CD14-positive monocyte (primary cell): ENCODE measurements around the gene MACROD2. TPM values are rescaled to one million over a fixed set of nuclear protein-coding genes. Genes with fewer than 3 reads are reported as not detected.

Experiments used
- DNase-seq, 3 donors: peaks; one replicate each; pipeline ENCODE4 v3.0.0-alpha.2; 2011 to 2022
- H2AFZ ChIP-seq: 2 replicates; pipeline ENCODE4 v1.6.0; 2012; ENCODE audit warnings: mild to moderate bottlenecking, low read depth, low read length, inconsistent platforms; ENCODE audit not compliant: insufficient read depth, poor library complexity, severe bottlenecking
- H3K27ac ChIP-seq, 2 donors: 1 replicate in 1 of 2; 2 replicates in 1 of 2; pipeline ENCODE4 v1.5.1; 2012 to 2013; ENCODE audit warnings: low read length in 2 of 2, control low read depth in 1 of 2, inconsistent platforms in 1 of 2, low read depth in 1 of 2, mild to moderate bottlenecking in 1 of 2
- H3K27me3 ChIP-seq, 2 donors: one replicate each; pipeline versions ENCODE4 v1.6.0 to v1.6.1; 2011 to 2013; ENCODE audit warnings: low read length in 2 of 2; ENCODE audit not compliant: control insufficient read depth in 2 of 2, insufficient read depth in 2 of 2
- H3K36me3 ChIP-seq, 2 donors: replicated peaks in 1 of 2; 1 replicate in 1 of 2; 2 replicates in 1 of 2; pipeline versions ENCODE4 v1.5.1 to v1.6.1; 2012 to 2013; ENCODE audit warnings: low read length in 2 of 2, control low read depth in 1 of 2, inconsistent platforms in 1 of 2, mild to moderate bottlenecking in 1 of 2; ENCODE audit not compliant: insufficient read depth in 2 of 2, control insufficient read depth in 1 of 2
- H3K4me1 ChIP-seq, 2 donors: 1 replicate in 1 of 2; 2 replicates in 1 of 2; pipeline versions ENCODE4 v1.5.1 to v1.6.1; 2012 to 2013; ENCODE audit warnings: low read length in 2 of 2, control low read depth in 1 of 2, inconsistent platforms in 1 of 2, mild to moderate bottlenecking in 1 of 2, moderate library complexity in 1 of 2; ENCODE audit not compliant: insufficient read depth in 2 of 2, control insufficient read depth in 1 of 2
- H3K4me2 ChIP-seq: replicated peaks from 2 replicates; pipeline ENCODE3; 2012; ENCODE audit warnings: low read length, moderate library complexity, mild to moderate bottlenecking; ENCODE audit not compliant: poor library complexity, severe bottlenecking; ENCODE audit errors: extremely low read depth
- H3K4me3 ChIP-seq, 3 experiments: fragments of 200-600 bp in 1 of 3; sonication (generic) in 1 of 3; replicated peaks in 1 of 3; 1 replicate in 2 of 3; 2 replicates in 1 of 3; pipeline ENCODE4 v1.5.1; 2011 to 2013; ENCODE audit warnings: low read length in 3 of 3, mild to moderate bottlenecking in 3 of 3, control low read depth in 2 of 3, low read depth in 2 of 3, inconsistent platforms in 1 of 3, moderate library complexity in 1 of 3
- H3K79me2 ChIP-seq: 2 replicates; pipeline ENCODE4 v1.6.0; 2012; ENCODE audit warnings: mild to moderate bottlenecking, control low read depth, inconsistent platforms, low read length, moderate library complexity; ENCODE audit not compliant: insufficient read depth
- H3K9ac ChIP-seq: 2 replicates; pipeline ENCODE4 v1.6.0; 2017; ENCODE audit warnings: low read length, mild to moderate bottlenecking; ENCODE audit not compliant: insufficient read depth, poor library complexity, severe bottlenecking
- H3K9me3 ChIP-seq, 2 donors: replicated peaks in 1 of 2; 1 replicate in 1 of 2; 2 replicates in 1 of 2; pipeline versions ENCODE4 v1.5.1 to v1.6.1; 2012 to 2013; ENCODE audit warnings: low read length in 2 of 2, control low read depth in 1 of 2; ENCODE audit not compliant: control insufficient read depth in 1 of 2, insufficient read depth in 1 of 2
- H4K20me1 ChIP-seq: 2 replicates; pipeline ENCODE4 v1.6.0; 2012; ENCODE audit warnings: mild to moderate bottlenecking, low read length, control low read depth, moderate library complexity; ENCODE audit not compliant: insufficient read depth
- H3K27ac Mint-ChIP-seq, 7 donors: one replicate each; pipeline ENCODE4 v1.8.0; 2020; ENCODE audit warnings: mild to moderate bottlenecking in 7 of 7, mixed read lengths in 7 of 7, moderate library complexity in 6 of 7, inconsistent platforms in 2 of 7
- H3K27me3 Mint-ChIP-seq, 3 donors: one replicate each; pipeline ENCODE4 v1.8.0; 2021 to 2022; ENCODE audit warnings: low read depth in 3 of 3, mild to moderate bottlenecking in 3 of 3, mixed read lengths in 3 of 3, moderate library complexity in 3 of 3, inconsistent platforms in 1 of 3
- H3K36me3 Mint-ChIP-seq, 2 donors: one replicate each; pipeline ENCODE4 v1.8.0; 2020; ENCODE audit warnings: mixed read lengths in 2 of 2, inconsistent platforms in 1 of 2, mild to moderate bottlenecking in 1 of 2
- H3K4me1 Mint-ChIP-seq: one replicate; pipeline ENCODE4 v1.8.0; 2020; ENCODE audit warnings: mild to moderate bottlenecking, mixed read lengths
- H3K4me3 Mint-ChIP-seq, 2 donors: one replicate each; pipeline ENCODE4 v1.8.0; 2020; ENCODE audit warnings: mild to moderate bottlenecking in 2 of 2, mixed read lengths in 2 of 2, moderate library complexity in 1 of 2
- H3K9me3 Mint-ChIP-seq, 7 donors: one replicate each; pipeline ENCODE4 v1.8.0; 2020 to 2022; ENCODE audit warnings: mixed read lengths in 7 of 7, mild to moderate bottlenecking in 6 of 7, moderate library complexity in 6 of 7, inconsistent platforms in 2 of 7
- CTCF ChIP-seq: fragments of 200-600 bp; IDR thresholded peaks from one replicate; pipeline ENCODE4 v1.8.0; 2022; ENCODE audit warnings: antibody characterized with exemption, mild to moderate bottlenecking
- WGBS: methylation state at CpG from one replicate; pipeline ENCODE4 v1.1.5; 2013; ENCODE audit warnings: missing lambda C conversion rate; ENCODE audit not compliant: insufficient coverage; 5-methylcytosine and 5-hydroxymethylcytosine counted together
- intact Hi-C, 2 donors: fragments of 100-400 bp; cut with micrococcal nuclease; formaldehyde crosslinking; loops; one replicate each; pipeline versions ENCODE4 v1.15.0 to v1.15.1; 2023
- polyA plus RNA-seq, 3 donors: library from polyadenylated mRNA; depleted of rRNA in 1 of 3; unstranded in 2 of 3; stranded (reverse) in 1 of 3; fragments of 300-500 nt in 2 of 3; fragments of >200 nt in 1 of 3; fragmentation: Illumina TruSeq in 2 of 3; gene quantifications; 1 replicate in 2 of 3; 2 replicates in 1 of 3; pipeline ENCODE4 v1.2.3, GENCODE V29; 2012 to 2021

The MACROD2 gene
- polyA plus RNA-seq, 3 donors = 0.23 TPM; not detected in 2

- Histone ChIP-seq H4K20me1 (no peaks in the 10 kb centered on the region), H3K4me2 (no peak overlapping the region), H3K36me3 (no peaks in the 10 kb centered on the region), H3K9ac (no peak overlapping the region), H3K4me1 (no peaks in the 10 kb centered on the region), H3K27me3 (no peaks in the 10 kb centered on the region), H3K9me3 (no peaks in the 10 kb centered on the region), H2AFZ (no peak overlapping the region), H3K4me3 (no peak overlapping the region), H3K79me2 (no peaks in the 10 kb centered on the region), H3K27ac (no peak overlapping the region)
- intact Hi-C loops = no loop called here
- peaks cover 0 to 3% (median 3%) of the 10 kb centered on the region in 3 donors for H3K27me3 Mint-ChIP-seq
- WGBS = 100% methylated on average over 2 of the region's 4 CpGs
- no peak for DNase-seq
- TF ChIP-seq CTCF = no peak
- H3K4me1 Mint-ChIP-seq = peaks cover 7% of the 10 kb centered on the region
- H3K36me3 Mint-ChIP-seq = no peaks in the 10 kb centered on the region
- peaks cover 2 to 8% (median 4%) of the 10 kb centered on the region in 7 donors for H3K9me3 Mint-ChIP-seq
- H3K27ac Mint-ChIP-seq = no peak overlapping the region
- H3K4me3 Mint-ChIP-seq = no peak overlapping the region
Observed at GRCh38 chr20:15333170-15333569, 1337.9 kb downstream of the MACROD2 start.

- WGBS = no CpG with 5 or more reads among the region's 2 CpGs
- TF ChIP-seq CTCF = no peak
- Histone ChIP-seq H3K4me3 (no peak overlapping the region), H3K79me2 (no peaks in the 10 kb centered on the region), H2AFZ (no peak overlapping the region), H4K20me1 (no peaks in the 10 kb centered on the region), H3K27ac (no peak overlapping the region), H3K9me3 (no peaks in the 10 kb centered on the region), H3K4me2 (no peak overlapping the region), H3K27me3 (no peaks in the 10 kb centered on the region), H3K36me3 (no peaks in the 10 kb centered on the region), H3K9ac (no peak overlapping the region), H3K4me1 (no peaks in the 10 kb centered on the region)
- no peak for DNase-seq
- Mint-ChIP-seq H3K9me3 (peaks cover 0 to 10% (median 2%) of the 10 kb centered on the region in 7 donors), H3K36me3 (no peaks in the 10 kb centered on the region), H3K4me1 (peaks cover 7% of the 10 kb centered on the region), H3K27ac (no peak overlapping the region), H3K27me3 (peaks cover 0 to 3% (median 3%) of the 10 kb centered on the region in 3 donors), H3K4me3 (no peak overlapping the region)
- intact Hi-C loops = no loop called here
Observed at GRCh38 chr20:15336011-15336410, 1340.7 kb downstream of the MACROD2 start.
